ENCODE results near the gene SEZ6.

SEZ6 gene

DNA sequence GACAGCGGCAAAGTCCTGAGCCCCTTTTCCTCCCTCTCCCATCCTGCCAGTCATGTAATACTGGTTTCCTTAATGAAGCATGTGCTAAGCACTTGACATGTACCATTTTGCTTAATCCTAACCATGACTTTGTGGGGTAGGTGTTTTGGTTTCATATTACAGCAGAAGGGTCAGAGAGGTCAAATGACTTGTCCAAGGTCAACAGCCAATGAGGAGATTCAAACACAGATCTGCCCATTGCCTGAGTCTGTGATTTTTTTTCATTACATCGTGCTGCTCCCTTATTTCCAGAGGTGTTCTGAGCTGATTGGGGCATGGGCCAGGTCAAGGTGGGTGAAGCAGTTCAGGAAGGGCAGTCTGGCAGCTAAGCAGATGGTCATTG, 36.9 kb downstream of the SEZ6 start:
- H3K27ac Mint-ChIP-seq: no peak overlapping the region
- H3K9me3 Mint-ChIP-seq: no peaks in the 10 kb centered on the region
- H3K4me3 Mint-ChIP-seq: no peak overlapping the region
- no peaks in the 10 kb centered on the region for H3K36me3 Mint-ChIP-seq (ENCODE audit: low read depth)
- no peak for DNase-seq
- TF ChIP-seq, protein P1, sequence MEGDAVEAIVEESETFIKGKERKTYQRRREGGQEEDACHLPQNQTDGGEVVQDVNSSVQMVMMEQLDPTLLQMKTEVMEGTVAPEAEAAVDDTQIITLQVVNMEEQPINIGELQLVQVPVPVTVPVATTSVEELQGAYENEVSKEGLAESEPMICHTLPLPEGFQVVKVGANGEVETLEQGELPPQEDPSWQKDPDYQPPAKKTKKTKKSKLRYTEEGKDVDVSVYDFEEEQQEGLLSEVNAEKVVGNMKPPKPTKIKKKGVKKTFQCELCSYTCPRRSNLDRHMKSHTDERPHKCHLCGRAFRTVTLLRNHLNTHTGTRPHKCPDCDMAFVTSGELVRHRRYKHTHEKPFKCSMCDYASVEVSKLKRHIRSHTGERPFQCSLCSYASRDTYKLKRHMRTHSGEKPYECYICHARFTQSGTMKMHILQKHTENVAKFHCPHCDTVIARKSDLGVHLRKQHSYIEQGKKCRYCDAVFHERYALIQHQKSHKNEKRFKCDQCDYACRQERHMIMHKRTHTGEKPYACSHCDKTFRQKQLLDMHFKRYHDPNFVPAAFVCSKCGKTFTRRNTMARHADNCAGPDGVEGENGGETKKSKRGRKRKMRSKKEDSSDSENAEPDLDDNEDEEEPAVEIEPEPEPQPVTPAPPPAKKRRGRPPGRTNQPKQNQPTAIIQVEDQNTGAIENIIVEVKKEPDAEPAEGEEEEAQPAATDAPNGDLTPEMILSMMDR (IDR thresholded peaks at IDR 0.05): no peak
- peaks cover 31% of the 10 kb centered on the region for H3K27me3 Mint-ChIP-seq (ENCODE audit: low read depth, poor library complexity)
- H3K4me1 Mint-ChIP-seq: peaks cover 39% of the 10 kb centered on the region

- TF ChIP-seq, protein P1 (IDR thresholded peaks at IDR 0.05): no peak
- Mint-ChIP-seq H3K4me1 (peaks cover 34% of the 10 kb centered on the region), H3K27ac (no peak overlapping the region), H3K27me3 (ENCODE audit: low read depth, poor library complexity) (peaks cover 26% of the 10 kb centered on the region), H3K4me3 (no peak overlapping the region), H3K36me3 (ENCODE audit: low read depth) (no peaks in the 10 kb centered on the region), H3K9me3 (no peaks in the 10 kb centered on the region)
- DNase-seq: peak; percentile 47
Observed at GRCh38 chr17:28968231-28968913, 37.5 kb downstream of the SEZ6 start.

GRCh38 chr17:28967221-28968135, 38.4 kb downstream of the SEZ6 start:
- DNase-seq: peak; percentile 32
- TF ChIP-seq, protein P1 (IDR thresholded peaks at IDR 0.05): no peak
- H3K4me1 Mint-ChIP-seq: peaks cover 28% of the 10 kb centered on the region
- H3K36me3 Mint-ChIP-seq (ENCODE audit: low read depth): no peaks in the 10 kb centered on the region
- peaks cover 26% of the 10 kb centered on the region for H3K27me3 Mint-ChIP-seq (ENCODE audit: low read depth, poor library complexity)
- H3K4me3 Mint-ChIP-seq: no peak overlapping the region
- H3K9me3 Mint-ChIP-seq: no peaks in the 10 kb centered on the region
- no peak overlapping the region for H3K27ac Mint-ChIP-seq

DNA sequence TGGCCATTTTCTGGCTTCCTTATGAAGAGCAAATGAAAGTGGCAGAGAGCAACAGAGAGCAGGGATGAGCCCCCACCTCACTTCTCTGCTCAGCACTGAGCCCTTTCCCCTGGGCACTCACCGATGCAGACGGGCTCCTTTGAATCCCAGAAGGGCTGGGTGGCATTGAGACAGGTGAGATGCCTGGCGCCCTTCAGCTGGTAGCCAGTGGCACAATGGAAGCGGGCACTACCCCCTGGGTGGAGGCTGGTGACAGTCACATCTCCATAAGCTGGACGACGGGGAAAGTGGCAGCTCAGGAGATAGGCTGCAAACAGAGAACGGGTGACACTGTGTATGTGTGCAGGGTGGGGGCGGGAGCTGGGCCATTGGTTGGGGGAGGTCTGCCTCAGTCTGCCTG, 42.0 kb downstream of the SEZ6 start:
- TF ChIP-seq, protein P1 (IDR thresholded peaks at IDR 0.05): no peak
- peaks cover 20% of the 10 kb centered on the region for H3K4me1 Mint-ChIP-seq
- peaks cover 10% of the 10 kb centered on the region for H3K27me3 Mint-ChIP-seq (ENCODE audit: low read depth, poor library complexity)
- DNase-seq: no peak
- no peaks in the 10 kb centered on the region for H3K9me3 Mint-ChIP-seq
- no peak overlapping the region for H3K27ac Mint-ChIP-seq
- no peaks in the 10 kb centered on the region for H3K36me3 Mint-ChIP-seq (ENCODE audit: low read depth)
- H3K4me3 Mint-ChIP-seq: no peak overlapping the region

DNA sequence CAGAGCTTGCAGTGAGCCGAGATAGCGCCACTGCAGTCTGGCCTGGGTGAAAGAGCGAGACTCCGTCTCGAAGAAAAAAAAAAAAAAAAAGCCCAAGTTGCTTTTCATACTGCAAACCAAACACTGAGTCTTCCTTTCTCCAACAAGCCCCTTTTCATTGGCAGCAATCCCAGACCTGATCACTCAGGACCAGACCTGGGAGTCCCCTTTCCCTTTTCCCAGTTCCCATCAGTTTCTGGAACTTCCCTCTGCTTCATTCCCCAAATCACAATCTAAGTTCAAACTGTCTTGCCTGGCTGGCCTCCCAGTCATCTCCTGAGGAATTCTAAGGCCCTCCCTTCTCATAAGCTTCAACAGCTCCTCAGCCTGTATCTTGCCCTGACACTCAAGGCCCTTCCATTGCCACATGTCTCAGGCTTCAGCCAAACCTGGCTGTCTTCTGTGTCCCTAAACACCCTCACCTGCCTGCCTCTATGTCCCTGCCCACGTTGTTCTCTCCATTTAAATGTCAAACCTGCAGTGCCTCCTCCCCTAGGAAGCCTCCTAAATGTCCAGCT, 42.7 kb downstream of the SEZ6 start:
- Mint-ChIP-seq H3K4me1 (peaks cover 13% of the 10 kb centered on the region), H3K27me3 (ENCODE audit: low read depth, poor library complexity) (peaks cover 11% of the 10 kb centered on the region), H3K4me3 (no peak overlapping the region), H3K27ac (peak overlapping the region; percentile 10), H3K9me3 (no peaks in the 10 kb centered on the region), H3K36me3 (ENCODE audit: low read depth) (no peaks in the 10 kb centered on the region)
- TF ChIP-seq, protein P1 (IDR thresholded peaks at IDR 0.05): no peak
- no peak for DNase-seq

Data from nephron progenitor cell (in vitro differentiated cells).